ENCODE results near the gene OSBPL6.

DNA sequence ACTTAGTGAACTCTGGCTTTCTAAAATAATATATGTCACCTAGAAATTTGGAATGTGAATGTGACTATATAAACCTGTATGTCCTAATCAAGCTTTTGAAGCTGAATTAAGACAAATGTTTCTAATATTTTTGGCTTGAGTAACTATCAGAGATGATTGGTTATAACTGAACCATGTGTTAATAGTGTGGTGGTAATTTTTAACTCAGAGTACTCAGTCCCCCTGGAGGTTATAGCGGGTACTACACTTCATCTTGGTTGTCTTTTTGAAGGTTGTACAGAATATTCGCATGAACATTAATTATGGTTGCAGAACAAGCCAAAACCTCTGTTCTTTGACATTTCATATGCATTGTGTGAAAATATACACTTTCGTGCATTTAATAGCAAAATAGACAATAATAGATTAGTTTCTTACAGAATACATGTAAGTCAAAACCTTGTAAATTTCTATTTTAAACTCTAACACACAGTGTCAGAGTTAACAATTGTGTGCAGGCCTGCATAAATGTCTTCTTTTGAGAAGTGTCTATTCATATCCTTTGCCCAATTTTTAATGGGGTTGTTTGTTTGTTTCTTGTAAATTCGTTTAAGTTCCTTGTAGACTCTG is 86.0 kb downstream of the OSBPL6 start:
- TF ChIP-seq, protein P1, sequence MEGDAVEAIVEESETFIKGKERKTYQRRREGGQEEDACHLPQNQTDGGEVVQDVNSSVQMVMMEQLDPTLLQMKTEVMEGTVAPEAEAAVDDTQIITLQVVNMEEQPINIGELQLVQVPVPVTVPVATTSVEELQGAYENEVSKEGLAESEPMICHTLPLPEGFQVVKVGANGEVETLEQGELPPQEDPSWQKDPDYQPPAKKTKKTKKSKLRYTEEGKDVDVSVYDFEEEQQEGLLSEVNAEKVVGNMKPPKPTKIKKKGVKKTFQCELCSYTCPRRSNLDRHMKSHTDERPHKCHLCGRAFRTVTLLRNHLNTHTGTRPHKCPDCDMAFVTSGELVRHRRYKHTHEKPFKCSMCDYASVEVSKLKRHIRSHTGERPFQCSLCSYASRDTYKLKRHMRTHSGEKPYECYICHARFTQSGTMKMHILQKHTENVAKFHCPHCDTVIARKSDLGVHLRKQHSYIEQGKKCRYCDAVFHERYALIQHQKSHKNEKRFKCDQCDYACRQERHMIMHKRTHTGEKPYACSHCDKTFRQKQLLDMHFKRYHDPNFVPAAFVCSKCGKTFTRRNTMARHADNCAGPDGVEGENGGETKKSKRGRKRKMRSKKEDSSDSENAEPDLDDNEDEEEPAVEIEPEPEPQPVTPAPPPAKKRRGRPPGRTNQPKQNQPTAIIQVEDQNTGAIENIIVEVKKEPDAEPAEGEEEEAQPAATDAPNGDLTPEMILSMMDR (IDR thresholded peaks at IDR 0.05) = peak; percentile 76; the same call in 1 of the 2 replicates
- TF ChIP-seq SIN3A (IDR thresholded peaks at IDR 0.05; ENCODE audit: borderline replicate concordance, insufficient read depth, low read depth, low read length) (no peak), POLR2AphosphoS5 (IDR thresholded peaks at IDR 0.05; ENCODE audit: low read depth, low read length) (no peak)

All from Panc1 (cell line).